NCI-H2107 (cell line): ENCODE results near the gene INS.
"Not testable (repeated sequence)": the region's sequence is repeated elsewhere in the genome, so short reads cannot be mapped to it uniquely, and the experiment has no call there.

Source experiments
- DNase-seq: peaks from one replicate; lab custom pipeline; 2025; lab: John Stamatoyannopoulos, UW

The INS gene

DNA sequence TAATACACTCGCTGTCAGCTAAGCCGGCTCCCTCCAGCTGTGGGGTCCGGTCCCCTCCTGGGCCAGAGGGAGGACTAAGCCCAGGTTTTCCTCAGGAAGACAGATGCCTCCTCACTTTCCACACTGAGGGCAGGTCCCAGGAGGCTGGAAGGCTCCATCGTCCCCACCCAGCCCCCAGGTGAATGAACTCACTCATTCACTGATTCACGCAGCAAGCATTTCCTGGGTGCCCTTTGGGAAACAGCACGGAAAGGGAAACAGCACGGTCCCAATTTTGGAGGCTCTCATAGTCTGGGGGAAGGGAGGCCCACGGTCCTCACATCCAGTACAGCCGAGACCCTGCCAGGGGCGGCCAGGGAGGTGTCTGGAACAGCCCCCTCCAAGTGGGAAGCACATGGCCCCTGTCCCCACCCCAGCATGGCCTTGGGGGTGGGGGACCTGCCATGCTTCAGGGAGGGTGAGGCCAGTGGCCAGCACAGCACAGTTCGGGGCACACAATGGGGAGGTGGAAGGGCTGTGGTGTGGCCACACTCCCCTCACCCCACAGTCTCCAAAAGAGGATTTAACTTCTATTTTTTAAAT is 19.9 kb upstream of the INS start:
- DNase-seq: no peak

DNA sequence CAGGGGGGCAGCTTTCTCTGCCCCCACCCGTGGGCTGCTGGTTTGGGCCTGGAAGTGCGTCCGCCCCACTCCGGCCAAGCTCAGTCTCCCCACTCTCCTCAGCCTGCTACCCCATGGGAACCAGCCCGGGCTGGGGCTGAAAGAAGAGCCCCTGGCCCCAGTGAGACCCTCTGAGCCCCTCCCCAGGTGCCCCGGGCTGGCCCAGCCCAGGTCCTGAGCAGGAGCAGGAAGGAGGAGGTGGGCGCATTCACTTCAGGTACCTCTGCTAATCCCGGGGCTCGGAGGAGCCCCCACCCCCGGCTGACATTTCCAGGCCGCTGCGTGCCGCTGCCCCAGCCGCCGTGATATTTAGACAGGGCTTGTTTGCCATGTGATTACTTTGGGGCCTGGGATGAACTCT is 19.3 kb upstream of the INS start:
- no peak for DNase-seq

- no peak for DNase-seq
These were observed 18.5 kb upstream of the INS start for GRCh38 chr11:2179516-2179915.

GRCh38 chr11:2178906-2179494 is 18.0 kb upstream of the INS start:
- no peak for DNase-seq

GRCh38 chr11:2178055-2178773 is 17.2 kb upstream of the INS start:
- not testable (repeated sequence) for DNase-seq

DNA sequence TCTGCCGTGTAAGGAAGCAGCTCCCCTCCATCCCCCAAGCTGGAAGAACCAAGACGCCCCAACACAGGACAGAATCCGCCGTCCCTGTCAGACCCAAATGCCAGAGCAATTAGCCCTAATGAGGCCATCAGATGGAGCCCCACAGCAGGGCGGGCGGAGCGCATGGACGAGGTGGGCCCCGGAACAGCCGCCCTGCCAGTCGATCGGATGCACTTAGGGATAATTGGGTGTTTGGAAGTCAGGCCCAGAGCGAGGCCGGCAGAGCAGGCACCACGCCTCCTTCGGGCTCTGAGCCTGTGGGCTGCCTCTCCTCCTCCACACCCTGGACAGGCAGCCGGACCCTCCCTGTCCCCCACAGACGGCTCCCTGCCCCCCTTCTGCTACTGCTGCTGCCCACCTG is 16.1 kb upstream of the INS start:
- DNase-seq: no peak

DNA sequence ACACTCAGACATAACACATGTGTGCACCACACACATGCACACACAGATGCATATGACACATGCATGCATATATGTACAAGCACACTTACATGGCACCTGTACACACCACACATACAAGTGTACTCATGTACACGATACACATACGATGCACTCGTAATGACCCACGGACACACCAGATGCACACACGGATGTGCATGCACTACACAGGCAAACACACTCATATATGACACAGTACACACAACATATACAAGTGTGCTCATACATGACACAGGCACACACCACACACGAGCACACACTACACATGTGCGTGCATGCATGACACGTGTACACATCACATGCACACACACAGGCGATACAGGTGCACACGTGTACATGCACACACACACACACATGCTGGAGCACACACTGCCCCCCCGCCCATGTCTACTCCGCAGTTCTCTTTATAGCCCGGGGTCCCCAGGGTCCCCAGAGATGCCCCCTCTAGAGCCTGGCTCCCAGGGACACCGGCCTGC is 15.4 kb upstream of the INS start:
- no peak for DNase-seq

- DNase-seq: no peak
These were observed 14.7 kb upstream of the INS start for GRCh38 chr11:2175659-2176058.

DNA sequence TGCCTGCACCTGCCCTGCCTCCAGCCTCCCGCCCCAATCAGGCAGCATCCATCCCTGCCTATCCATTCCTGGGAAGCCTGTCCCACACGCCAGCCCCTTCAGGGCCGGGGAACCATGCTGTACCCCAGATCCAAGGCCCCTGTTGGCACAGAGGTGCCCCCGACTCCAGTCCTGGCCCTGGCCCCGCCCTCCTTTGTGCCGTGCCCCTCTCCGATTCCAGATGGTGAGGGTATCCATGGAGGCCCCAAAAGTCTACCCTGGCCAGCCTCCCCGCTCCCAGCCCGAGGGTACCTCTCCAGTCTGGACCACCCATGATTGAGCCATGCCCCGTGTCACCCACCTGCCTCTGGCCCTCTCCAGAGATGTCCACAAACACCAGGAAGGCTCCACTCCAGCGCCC is 13.4 kb upstream of the INS start:
- no peak for DNase-seq

GRCh38 chr11:2173761-2174160 is 12.8 kb upstream of the INS start:
- DNase-seq: no peak

- DNase-seq: no peak
These were observed 12.2 kb upstream of the INS start for GRCh38 chr11:2173150-2173693.

DNA sequence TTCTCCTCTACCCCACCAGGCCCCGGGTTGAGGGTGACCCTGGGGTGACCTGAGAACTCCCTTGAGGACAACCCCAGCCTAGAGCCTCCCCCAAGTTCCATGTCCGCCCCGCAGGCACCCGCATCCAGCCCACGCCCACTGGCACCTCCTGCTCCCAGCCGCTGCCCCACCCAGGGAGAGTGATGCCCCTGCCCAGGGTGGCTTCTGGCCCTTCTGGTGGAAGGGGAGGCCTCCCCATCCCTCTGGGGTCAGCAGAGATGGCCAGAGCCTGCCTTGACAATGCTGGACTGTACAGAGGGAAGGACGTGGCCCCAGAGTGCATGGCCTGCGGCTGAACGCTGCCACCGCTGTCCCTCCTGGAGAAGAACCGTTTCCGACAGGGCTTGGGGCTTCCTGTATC is 11.7 kb upstream of the INS start:
- no peak for DNase-seq

DNA sequence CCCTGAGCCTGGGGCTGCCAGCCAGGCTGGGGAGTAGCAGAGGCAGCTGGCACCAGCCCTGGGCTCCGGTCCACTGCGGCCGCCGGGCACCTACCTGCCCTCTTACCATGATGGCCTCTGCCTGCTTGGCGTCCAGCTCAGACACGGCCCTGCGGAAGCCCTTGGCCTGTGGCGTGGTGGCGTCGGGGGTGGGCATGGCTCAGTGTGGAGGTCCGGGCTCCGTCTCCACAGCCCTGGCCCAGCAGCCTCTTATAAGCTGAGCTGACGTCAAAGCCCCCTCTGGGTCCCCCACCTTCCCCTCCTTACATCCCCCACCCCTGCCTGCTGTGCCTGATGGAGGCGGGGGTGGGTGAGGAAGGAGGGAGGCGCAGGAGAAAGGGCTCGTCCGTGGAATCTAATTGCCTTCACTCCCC is 10.6 kb upstream of the INS start, which contains the start of gene TH:
TSS of gene TH (minus strand) at position 225 of the 413 bp plus-strand sequence. CDS start at position 196, 29 bp downstream.
- DNase-seq: no peak

DNA sequence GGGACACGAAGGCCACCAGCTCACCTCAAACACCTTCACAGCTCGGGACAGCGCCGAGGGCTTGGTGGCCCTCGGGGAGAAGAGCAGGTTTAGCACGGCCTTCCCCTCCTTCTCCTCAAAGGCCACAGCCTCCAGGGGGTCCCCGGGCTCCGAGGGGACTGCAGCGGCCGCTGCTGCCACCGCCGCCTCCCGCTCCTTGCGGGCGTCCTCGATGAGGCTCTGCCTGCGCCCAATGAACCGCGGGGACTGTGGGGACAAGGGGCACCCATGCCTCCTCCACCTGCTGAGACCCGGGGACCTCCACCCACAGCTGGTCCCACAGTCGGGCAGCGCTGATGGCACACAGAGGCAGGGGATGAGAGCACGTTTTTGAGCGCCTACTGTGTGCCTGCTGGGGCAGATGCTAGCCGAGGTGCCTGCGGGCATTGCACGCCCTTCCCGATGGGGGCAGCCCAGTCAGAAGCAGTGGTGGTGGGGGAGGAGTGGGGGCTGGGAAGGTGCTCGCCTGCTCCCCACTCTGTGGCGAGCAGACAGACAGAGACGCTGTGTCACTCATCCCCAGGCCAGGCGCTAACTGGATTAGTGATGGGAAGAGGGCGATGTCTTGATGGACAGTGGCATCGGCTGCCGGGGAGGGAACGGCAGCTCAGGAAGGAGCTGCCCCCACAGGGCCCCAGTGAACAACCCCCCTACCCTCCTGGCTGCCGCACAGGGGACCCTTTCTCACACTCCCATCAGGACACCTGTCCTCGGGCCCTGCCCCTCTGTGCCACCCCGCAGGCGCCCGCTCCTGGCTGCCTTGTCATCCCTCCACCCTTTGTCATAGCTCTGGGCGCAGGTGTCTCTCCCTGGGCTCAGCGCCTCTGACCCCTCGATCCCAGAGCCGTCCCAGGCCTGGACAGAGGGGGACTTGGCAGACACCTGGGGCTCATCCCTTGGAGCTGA is 8.9 kb upstream of the INS start:
- no peak for DNase-seq

DNA sequence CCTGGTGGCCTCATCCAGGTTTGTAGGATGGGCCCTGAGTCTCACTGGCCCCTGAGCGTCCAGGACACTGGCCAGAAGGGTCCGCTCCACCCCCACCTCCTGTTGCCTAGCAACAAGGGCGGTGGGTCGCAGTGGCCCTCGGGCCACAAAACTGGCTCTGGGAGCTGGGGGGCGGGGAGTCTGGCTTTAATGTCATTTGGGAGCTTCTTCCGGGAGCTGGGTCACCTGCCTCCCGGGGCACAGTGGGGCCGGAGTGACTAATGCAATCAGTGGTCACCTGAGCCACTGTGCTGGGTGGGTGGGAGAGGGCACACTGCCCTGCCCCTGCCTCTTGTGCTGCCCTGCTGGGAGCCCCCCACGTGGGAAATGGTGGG is 8.0 kb upstream of the INS start:
- no peak for DNase-seq

GRCh38 chr11:2168286-2169004 is 7.4 kb upstream of the INS start:
- no peak for DNase-seq

DNA sequence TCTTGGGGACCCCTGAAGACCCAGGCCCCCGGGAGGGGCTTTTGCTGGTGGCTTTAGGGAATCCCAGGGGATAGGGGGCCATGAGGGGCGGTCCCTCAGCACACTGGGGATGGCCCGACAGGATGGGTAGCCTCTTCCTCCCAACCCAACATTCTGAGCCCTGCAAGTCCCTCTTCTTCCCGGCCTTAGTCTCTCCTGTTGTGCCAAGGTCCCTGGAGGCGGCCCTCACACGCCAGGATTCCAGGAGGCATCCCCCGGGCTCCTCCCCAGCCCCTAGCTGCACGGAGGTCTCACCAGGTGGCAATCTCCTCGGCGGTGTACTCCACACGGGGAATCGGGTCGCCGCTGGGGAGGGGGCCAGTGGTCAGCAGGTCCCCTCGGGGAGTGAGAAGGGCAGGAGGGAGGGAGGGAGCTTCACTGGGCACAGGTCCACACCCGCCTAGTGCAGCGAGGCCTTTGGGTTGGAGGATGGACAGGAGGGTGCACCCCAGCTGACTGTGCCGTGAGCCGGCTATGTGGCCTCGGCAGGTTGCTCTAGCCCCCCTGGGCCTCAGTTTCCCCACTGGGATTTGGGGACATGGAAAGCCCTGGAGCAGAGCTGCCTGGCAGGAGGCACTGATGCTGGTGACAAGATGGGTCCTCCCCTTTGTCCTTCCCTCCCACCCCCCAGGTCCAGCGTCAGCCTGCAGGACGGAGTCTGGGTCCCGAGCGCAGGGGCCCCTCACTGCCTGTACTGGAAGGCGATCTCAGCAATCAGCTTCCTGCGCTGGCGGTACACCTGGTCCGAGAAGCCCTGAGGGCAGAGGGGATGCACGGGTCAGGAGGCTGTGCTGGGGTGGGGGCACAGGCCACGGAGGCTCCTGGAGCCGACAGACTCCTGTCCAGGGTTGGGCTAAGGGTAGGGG is 6.4 kb upstream of the INS start:
- no peak for DNase-seq

DNA sequence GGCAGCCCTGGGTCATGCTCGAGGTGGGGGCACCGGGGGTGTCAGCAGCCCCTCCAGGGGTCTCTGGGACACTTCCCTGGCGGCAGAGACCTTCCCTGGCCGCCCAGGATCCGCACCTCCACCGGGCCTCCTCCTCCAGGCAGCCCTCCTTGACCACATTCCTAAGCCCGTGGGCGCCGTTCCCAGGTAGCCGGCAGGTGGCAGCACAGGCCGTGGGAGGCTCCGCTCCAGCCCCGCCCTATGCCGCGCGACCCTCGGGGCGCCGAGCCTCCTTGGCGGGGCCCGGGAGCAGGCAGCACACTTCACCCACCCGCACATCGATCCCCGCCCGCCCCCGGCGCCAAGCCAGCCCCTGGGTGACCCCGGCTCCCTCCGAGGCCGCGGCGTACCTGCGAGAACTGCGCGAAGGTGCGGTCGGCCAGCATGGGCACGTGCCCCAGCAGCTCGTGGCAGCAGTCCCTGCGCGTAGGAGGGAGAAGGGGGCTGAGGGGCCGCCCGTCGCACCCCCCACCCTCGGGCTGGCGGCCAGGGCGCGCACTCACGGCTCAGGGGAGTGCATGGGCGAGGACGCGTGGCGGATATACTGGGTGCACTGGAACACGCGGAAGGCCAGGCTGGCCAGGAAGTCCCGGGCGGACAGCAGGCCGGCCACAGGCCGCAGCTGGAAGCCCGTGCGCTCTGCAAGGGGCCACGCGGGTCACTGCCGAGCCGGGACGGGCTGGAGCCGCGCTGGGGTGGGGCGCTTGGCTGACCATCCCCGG is 5.3 kb upstream of the INS start:
- DNase-seq: no peak

GRCh38 chr11:2165571-2165970 is 4.6 kb upstream of the INS start:
- no peak for DNase-seq
